K562 (cell line): ENCODE results near the gene ARF4. TPM values are rescaled to one million over a fixed set of nuclear protein-coding genes. Genes with fewer than 3 reads are reported as not detected.

ENCODE experiments used
- CC2D1A ChIP-seq: fragments of 450-650 bp; IDR thresholded peaks from 2 replicates; pipeline ENCODE4 v1.6.1; 2017; ENCODE audit warnings: mild to moderate bottlenecking
- ELF1 ChIP-seq: fragments of 200-800 bp; sonication (Bioruptor generic); IDR thresholded peaks from 2 replicates; pipeline ENCODE4 v1.6.1; 2016; ENCODE audit warnings: missing genetic modification characterization, missing compliant biosample characterization
- FOXA1 ChIP-seq: fragments of 450-650 bp; IDR thresholded peaks from 2 replicates; pipeline ENCODE4 v1.6.1; 2016; ENCODE audit warnings: mild to moderate bottlenecking, borderline replicate concordance
- HCFC1 ChIP-seq: IDR thresholded peaks from 2 replicates; pipeline ENCODE4 v1.6.1; 2012; ENCODE audit warnings: low read depth, low read length, improper control_type of control experiment
- NCOA6 ChIP-seq: fragments of 450-650 bp; IDR thresholded peaks from 2 replicates; pipeline ENCODE4 v1.6.1; 2017; ENCODE audit warnings: mild to moderate bottlenecking
- SAFB2 ChIP-seq: fragments of 200-400 bp; formaldehyde crosslinking; IDR thresholded peaks from 2 replicates; pipeline ENCODE4 v1.6.1; 2018; ENCODE audit warnings: borderline replicate concordance, low read length, low read depth, moderate library complexity; ENCODE audit not compliant: severe bottlenecking
- SFPQ ChIP-seq: fragments of 200-400 bp; formaldehyde crosslinking; IDR thresholded peaks from 2 replicates; pipeline ENCODE4 v1.6.1; 2017; ENCODE audit warnings: mild to moderate bottlenecking, low read depth, low read length, moderate library complexity
- ZBTB40 ChIP-seq, 2 experiments: fragments of 450-650 bp in 1 of 2; sonication (generic) in 1 of 2; formaldehyde crosslinking in 1 of 2; IDR thresholded peaks; 2 replicates each; pipeline versions ENCODE4 v1.7.1 to v1.9.0; 2016 to 2022; ENCODE audit warnings: inconsistent platforms in 1 of 2, mild to moderate bottlenecking in 1 of 2, missing genetic modification reagents in 1 of 2
- ZKSCAN8 ChIP-seq: fragments of 200-800 bp; sonication (Bioruptor generic); IDR thresholded peaks from 2 replicates; pipeline ENCODE4 v1.6.1; 2016; ENCODE audit warnings: missing genetic modification characterization, missing compliant biosample characterization
- ZMIZ1 ChIP-seq, 2 experiments: fragments of 150-350 bp in 1 of 2; IDR thresholded peaks; 2 replicates each; pipeline ENCODE4 v1.6.1; 2012 to 2016; ENCODE audit warnings: low read depth in 2 of 2, low read length in 2 of 2, mild to moderate bottlenecking in 1 of 2, moderate library complexity in 1 of 2
- ZNF143 ChIP-seq: sonication (generic); formaldehyde crosslinking; IDR thresholded peaks from 2 replicates; pipeline ENCODE4 v1.9.0; 2022; ENCODE audit warnings: mild to moderate bottlenecking, missing genetic modification reagents
- polyA plus RNA-seq, 8 experiments: library from polyadenylated mRNA; depleted of rRNA in 4 of 8; stranded (reverse) in 5 of 8; unstranded in 3 of 8; fragments of >200 nt; fragmentation: Nextera tagmentation in 2 of 8; fragmentation: Illumina TruSeq in 1 of 8; extraction: Ambion mirVana in 2 of 8; extraction: Trizol in 1 of 8; gene quantifications; 2 replicates each; pipeline versions ENCODE4 v1.2.1 to v1.2.3, GENCODE V29; 2011 to 2014; ENCODE audit warnings: inconsistent platforms in 1 of 8, missing spikeins in 1 of 8
- total RNA-seq, 7 experiments: library from RNA; depleted of rRNA in 6 of 7; stranded (reverse); fragments of >200 nt in 6 of 7; fragmentation: Illumina TruSeq in 2 of 7; extraction: Trizol in 2 of 7; gene quantifications; 2 replicates each; pipeline versions ENCODE4 v1.2.1 to v1.2.3, GENCODE V29; 2011 to 2021; ENCODE audit warnings: low replicate concordance in 1 of 7

ARF4 gene
- total and polyA plus RNA-seq, 9 of the 15 experiments (the other 6 are each of a cell fraction or from before 2014, with no cell fraction given), result 41.1 to 273 (median 83.8) TPM

- TF ChIP-seq SFPQ (no peak), ZNF143 (CRISPR knock-in tag) (peak; percentile 79), SAFB2 (no peak), ELF1 (tag) (peak; percentile 98), ZMIZ1 (IDR thresholded peaks at IDR 0.05; ENCODE audit: low read depth in 2 of 2, low read length in 2 of 2) (0 out of 4 replicates have a peak, but pooled peaks of 1 of the 2 experiments have one; percentile 50), FOXA1 (no peak), NCOA6 (peak; percentile 35; the same call in 1 of the 2 replicates), ZKSCAN8 (CRISPR knock-in tag) (no peak), HCFC1 (peak; percentile 74), CC2D1A (peak; percentile 55; the same call in 1 of the 2 replicates), ZBTB40 (IDR thresholded peaks at IDR 0.05) (peak; percentile 88), ZBTB40 (CRISPR knock-in tag; IDR thresholded peaks at IDR 0.05) (no peak)
Measured at GRCh38 chr3:57597127-57597923, at the start of gene ARF4 (continued).
